Erythroblast (primary cell): ENCODE results near the gene TKT.

Source experiments
- GATA1 ChIP-seq: IDR thresholded peaks from 2 replicates; pipeline ENCODE4 v1.6.1; 2011; ENCODE audit warnings: low read depth, mild to moderate bottlenecking, control low read depth, low read length, moderate library complexity
- POLR2A ChIP-seq: IDR thresholded peaks from 2 replicates; pipeline ENCODE4 v1.6.1; 2011; ENCODE audit warnings: mild to moderate bottlenecking, low read length

DNA sequence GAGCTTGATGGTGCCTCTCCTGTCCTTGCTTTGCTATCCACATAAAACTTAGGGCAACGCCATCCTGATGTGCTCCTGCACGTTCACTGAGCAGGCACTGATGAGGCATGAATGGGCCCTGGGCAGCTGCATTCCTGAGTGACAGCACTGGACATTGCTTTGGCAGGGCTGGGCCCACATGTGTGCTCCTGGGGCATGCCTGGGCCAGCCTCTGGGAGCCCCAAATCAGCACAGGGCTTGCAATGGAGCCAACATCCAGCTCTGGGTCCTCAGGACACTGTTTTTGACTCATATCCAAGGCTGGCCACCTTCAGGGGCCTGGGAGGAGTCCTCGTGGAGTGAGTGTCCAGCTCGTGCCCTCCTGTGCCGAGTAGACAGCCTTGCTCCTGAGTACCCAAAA, 5.9 kb upstream of the TKT start:
- no peak for TF ChIP-seq POLR2A
- TF ChIP-seq GATA1, result no peak
